GM18505 (cell line): Measurements from ENCODE around the gene CFAP61.

Source experiments
- ATAC-seq: cut with Tn5 transposase; IDR thresholded peaks from one replicate; pipeline ENCODE4 v1.9.1; 2021; ENCODE audit not compliant: unreplicated experiment
- POLR2A ChIP-seq: IDR thresholded peaks from 4 replicates; pipeline ENCODE4 v1.6.1; 2011; ENCODE audit warnings: borderline replicate concordance; ENCODE audit not compliant: insufficient read depth, insufficient read length; ENCODE audit errors: extremely low read depth

Gene CFAP61

GRCh38 chr20:20019123-20019522 lies 33.2 kb upstream of the CFAP61 start:
- TF ChIP-seq POLR2A, result no peak
- ATAC-seq, result no peak

GRCh38 chr20:20020908-20021307 lies 31.4 kb upstream of the CFAP61 start:
- ATAC-seq, result no peak
- no peak for TF ChIP-seq POLR2A

DNA sequence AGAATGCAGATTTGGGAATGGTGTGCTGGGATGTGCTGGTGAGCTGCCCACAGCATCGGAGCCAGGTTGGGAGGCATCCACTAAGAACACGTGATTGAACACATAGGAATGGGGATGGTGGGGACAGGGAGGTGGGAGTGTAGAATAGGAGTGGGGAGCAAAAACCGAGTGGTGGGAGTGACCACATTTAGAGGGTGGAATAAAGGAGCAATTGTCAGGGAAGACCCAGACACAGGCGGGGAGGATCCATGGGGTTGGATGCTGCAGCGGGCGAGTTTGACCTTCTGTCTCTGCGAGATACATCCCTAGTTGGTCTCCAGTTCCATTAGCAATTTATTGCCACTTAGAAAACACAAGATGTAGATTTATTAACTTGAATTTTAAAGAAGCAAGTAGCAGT lies 30.5 kb upstream of the CFAP61 start:
- no peak for ATAC-seq
- no peak for TF ChIP-seq POLR2A

GRCh38 chr20:20022498-20022897 lies 29.8 kb upstream of the CFAP61 start:
- no peak for TF ChIP-seq POLR2A
- ATAC-seq, result peak; percentile 65

DNA sequence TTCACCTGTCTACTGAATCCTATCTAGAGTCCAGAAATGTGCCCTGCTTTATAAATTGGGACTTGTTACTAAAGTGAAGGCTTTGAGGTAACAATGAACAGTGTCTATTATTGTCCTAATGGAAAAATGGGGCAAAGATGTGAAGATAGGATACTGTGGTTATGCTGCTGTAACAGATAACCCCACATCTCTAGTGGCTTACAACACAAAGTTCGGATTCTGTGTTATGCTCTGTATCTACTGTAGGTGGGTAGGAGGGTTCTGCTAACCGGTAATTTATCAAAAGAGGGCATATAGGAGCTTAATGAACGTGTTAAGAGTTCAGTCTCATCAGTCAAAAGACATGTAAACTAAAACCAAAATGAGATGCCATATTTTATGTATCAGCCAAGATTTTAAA lies 28.9 kb upstream of the CFAP61 start:
- ATAC-seq, result no peak
- no peak for TF ChIP-seq POLR2A

DNA sequence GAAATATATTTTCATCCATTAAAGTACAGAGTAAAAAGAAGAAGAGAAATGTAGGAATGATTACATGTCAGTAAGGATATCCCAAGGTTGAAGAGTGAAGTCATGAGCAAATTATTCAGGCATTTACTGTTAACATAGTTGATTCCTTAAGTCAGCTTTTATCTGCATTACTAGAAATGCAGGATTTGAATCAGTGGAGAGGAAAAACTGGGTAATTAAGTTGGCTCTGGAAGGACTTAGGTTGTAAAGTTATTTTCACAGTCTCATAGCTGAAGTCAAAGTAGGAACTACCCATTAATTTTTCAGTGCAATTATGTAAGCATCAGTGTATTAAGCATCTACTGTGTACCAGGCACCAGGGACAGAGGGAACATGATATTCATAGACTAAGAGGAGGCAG lies 27.4 kb upstream of the CFAP61 start:
- TF ChIP-seq POLR2A, result no peak
- no peak for ATAC-seq

- no peak for TF ChIP-seq POLR2A
- ATAC-seq, result no peak
Measured at GRCh38 chr20:20027284-20027683, 25.0 kb upstream of the CFAP61 start.

DNA sequence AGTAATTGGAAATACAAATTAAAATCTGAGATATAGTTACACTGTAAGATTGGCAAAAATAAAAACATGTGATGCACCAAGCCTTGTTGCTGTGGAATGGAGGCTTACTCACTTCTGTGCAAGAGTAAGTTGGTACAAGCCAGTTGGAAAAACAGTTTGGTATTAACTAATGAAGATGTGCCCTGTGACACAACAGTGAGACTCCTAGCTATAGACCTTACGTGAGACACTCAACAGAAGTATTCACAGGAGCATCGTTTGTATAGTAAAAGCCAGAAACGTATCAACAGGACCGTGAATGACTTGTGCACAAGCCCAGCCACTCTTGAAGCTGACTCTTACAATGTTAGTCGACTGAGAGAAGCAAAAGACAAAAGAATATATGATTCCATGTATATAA lies 20.5 kb upstream of the CFAP61 start:
- no peak for TF ChIP-seq POLR2A
- ATAC-seq, result no peak

DNA sequence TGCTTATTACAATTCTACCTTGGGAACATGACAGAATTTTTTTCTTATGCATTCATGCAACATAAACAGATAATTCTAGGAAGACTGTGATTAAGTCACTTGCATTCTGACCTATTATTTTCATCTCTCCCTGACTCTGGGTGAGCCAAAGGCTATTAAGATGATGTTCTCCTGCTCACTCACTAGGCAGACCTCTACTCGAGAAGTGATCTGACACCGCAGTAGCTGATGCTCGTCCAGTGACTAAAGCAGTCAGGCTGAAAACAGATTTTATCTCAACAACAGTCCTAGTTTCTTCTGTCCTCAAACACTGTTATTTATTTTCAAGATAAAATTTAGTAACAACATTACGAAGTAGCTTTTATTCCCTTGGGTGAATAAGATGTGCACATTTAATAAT lies 17.8 kb upstream of the CFAP61 start:
- ATAC-seq, result no peak
- TF ChIP-seq POLR2A, result no peak

GRCh38 chr20:20036756-20037155 lies 15.6 kb upstream of the CFAP61 start:
- ATAC-seq, result no peak
- TF ChIP-seq POLR2A, result no peak

DNA sequence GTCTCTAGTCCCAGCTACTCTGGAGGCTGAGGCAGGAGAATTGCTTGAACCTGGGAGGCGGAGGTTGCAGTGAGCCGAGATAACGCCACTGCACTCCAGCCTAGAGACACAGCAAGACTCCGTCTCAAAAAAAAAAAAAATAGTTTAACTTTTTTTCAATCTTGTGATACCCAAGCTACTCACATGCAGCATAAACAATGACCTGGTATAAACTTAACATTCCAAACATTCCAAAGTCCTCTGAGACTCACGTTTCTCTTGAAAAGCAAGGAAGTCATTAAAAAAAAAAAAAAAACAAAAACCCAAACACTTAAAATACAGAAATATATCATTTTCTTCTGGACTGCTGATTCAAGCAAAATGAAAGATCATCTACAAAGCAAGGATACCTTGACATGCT lies 14.4 kb upstream of the CFAP61 start:
- ATAC-seq, result no peak
- no peak for TF ChIP-seq POLR2A

- ATAC-seq, result no peak
- TF ChIP-seq POLR2A, result no peak
Measured at GRCh38 chr20:20038586-20038985, 13.7 kb upstream of the CFAP61 start.

- no peak for ATAC-seq
- no peak for TF ChIP-seq POLR2A
Measured at GRCh38 chr20:20039752-20040387, 12.5 kb upstream of the CFAP61 start.

DNA sequence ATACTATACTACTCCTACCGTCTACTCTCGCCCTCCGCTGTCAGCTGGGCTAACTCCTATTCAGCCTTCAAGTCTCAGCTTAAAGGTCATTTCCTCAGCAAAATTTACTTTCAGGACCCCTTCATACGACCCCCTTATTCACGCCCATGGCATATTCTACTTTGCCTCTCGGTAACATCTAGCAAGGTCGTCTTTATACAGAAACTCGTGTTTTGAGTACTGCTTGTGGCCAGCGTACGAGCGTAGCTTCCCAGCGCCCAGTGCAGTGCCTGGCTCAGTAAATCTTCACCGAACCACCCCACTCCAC lies 612 bp upstream of the CFAP61 start:
- no peak for TF ChIP-seq POLR2A
- peak; percentile 15 for ATAC-seq
